COR-L47 (cell line): ENCODE data around the gene FBXO21.
"Not testable (repeated sequence)": the region's sequence is repeated elsewhere in the genome, so short reads cannot be mapped to it uniquely, and the experiment has no call there.

Experiments
- DNase-seq: peaks from one replicate; lab custom pipeline; 2025; lab: John Stamatoyannopoulos, UW

The FBXO21 gene, protein sequence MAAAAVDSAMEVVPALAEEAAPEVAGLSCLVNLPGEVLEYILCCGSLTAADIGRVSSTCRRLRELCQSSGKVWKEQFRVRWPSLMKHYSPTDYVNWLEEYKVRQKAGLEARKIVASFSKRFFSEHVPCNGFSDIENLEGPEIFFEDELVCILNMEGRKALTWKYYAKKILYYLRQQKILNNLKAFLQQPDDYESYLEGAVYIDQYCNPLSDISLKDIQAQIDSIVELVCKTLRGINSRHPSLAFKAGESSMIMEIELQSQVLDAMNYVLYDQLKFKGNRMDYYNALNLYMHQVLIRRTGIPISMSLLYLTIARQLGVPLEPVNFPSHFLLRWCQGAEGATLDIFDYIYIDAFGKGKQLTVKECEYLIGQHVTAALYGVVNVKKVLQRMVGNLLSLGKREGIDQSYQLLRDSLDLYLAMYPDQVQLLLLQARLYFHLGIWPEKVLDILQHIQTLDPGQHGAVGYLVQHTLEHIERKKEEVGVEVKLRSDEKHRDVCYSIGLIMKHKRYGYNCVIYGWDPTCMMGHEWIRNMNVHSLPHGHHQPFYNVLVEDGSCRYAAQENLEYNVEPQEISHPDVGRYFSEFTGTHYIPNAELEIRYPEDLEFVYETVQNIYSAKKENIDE

GRCh38 chr12:117190210-117190781 is at the start of gene FBXO21:
TSS of gene FBXO21 (minus strand) at chr12:117190470. CDS start at chr12:117190456, 14 bp downstream.
- DNase-seq, result peak; percentile 86

- peak; percentile 74 for DNase-seq
Observed at GRCh38 chr12:117236456-117237001, 46.3 kb upstream of the FBXO21 start.

DNA sequence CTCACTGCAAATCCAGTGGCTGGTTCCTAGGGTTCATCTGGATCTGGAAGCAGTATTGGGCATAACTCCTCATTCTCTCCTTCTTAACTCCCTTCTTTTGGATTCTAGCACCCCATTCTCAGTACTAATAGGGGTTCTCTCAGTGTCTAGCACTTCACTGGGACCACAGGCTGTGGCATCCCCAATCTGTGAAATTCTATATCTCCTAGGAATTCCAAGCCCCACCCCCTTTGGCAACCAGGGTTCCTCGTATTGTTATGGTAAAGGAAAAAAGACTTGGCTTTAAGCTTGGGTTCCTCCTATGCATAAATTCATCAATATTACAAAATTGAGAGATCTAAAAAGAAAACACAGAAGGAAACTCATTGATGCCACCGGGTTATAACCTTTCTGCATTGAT is 45.0 kb upstream of the FBXO21 start:
- no peak for DNase-seq

GRCh38 chr12:117234441-117234840 is 44.2 kb upstream of the FBXO21 start:
- no peak for DNase-seq

GRCh38 chr12:117231750-117232149 is 41.5 kb upstream of the FBXO21 start:
- no peak for DNase-seq

GRCh38 chr12:117228239-117228638 is 38.0 kb upstream of the FBXO21 start:
- DNase-seq, result no peak

DNA sequence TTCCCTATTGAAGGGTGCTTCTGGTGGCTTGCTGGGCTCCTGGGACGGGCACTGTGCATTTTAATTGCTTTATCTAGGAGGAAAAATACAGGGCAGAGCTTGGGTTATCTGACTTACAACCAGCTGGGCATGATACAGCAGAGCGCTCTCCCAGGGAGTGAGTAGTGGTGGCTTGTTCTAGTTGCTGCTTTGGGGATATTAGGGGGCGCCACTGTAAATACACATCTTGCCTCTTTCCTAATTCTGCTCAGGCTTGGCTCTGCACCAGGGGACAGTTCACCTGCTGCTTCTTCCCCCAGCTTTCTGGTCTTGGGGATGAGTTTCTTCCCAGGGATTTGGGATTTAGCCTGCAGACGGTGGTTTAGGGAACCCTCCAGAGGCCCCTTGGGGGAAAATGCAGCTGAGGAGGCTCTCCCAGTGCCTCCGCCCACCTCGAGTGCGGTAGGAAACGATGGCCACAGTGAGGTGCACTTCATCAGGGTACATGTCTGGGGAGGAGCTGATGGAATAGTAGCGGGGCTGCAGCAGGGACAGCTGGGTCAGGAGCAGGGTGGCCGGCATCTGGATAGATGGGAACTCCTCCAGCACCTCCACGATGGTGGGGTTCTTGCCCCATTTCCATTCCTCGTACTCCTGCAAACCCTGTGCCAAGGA is 36.9 kb upstream of the FBXO21 start:
- no peak for DNase-seq

- DNase-seq, result no peak
Observed at GRCh38 chr12:117226505-117226904, 36.2 kb upstream of the FBXO21 start.

DNA sequence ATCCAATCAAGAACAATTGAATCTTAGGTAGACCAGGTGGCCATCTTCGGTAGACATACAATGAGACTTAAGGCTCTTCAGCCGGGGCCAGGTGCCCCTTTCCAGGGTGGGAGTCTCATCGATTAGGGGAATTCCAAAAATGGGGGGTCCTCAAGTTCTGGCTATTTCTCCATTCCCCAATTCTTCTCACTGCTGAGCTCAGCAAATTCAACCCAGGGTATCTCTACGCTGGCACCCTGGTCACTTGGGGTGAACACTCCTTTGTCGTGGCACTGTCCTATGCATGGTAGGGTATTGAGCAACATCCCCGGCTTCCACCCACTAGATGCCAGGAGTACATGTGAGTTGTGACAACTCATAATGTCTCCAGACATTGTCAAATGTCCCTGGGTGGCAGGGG is 34.9 kb upstream of the FBXO21 start:
- DNase-seq, result no peak

- not testable (repeated sequence) for DNase-seq
Observed at GRCh38 chr12:117220947-117221346, 30.7 kb upstream of the FBXO21 start.

DNA sequence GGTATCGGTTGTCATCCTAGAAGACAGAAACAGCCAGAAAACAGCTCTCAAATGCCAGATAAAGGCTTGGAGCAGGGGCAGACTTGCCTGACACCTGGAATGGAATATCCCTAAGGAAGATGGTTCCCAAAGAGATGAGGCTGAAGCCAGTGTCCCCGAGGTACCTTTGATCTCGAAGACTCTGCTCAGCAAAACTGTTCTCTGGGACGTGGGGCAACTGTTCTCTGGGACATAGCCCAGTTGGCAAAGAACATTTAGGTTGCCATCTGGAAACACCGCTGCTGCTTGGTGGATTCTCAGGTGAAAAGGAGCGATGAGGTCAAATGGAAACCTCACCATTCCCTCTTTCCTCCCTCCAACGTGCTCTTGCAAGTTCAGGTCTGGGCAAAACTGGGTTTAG is 27.9 kb upstream of the FBXO21 start:
- DNase-seq, result no peak

GRCh38 chr12:117216686-117217085 is 26.4 kb upstream of the FBXO21 start:
- DNase-seq, result no peak

DNA sequence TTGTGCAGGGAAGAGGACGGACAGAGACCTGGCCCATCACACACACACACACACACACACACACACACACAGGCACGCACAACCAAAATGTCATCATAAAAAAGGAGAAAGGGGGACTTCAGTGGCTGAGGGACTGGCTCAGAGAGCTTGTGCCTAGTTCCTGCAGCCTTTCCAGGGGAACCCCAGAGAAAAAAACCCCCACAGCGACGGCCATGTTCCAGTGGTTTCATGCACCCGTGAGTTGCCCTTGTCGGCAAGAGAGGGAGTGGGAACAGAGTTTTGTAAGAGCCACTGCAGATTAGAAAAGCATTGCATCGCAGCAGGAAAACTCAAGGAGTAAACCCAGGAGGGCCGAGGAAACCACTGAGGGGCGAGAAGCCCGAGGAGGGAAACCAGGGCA is 24.5 kb upstream of the FBXO21 start:
- no peak for DNase-seq

- no peak for DNase-seq
Observed at GRCh38 chr12:117213295-117213808, 23.1 kb upstream of the FBXO21 start.

- DNase-seq, result peak; percentile 52
Observed at GRCh38 chr12:117212563-117213190, 22.4 kb upstream of the FBXO21 start.

GRCh38 chr12:117210266-117210918 is 20.1 kb upstream of the FBXO21 start:
- DNase-seq, result no peak

- no peak for DNase-seq
Observed at GRCh38 chr12:117209626-117210025, 19.4 kb upstream of the FBXO21 start.

DNA sequence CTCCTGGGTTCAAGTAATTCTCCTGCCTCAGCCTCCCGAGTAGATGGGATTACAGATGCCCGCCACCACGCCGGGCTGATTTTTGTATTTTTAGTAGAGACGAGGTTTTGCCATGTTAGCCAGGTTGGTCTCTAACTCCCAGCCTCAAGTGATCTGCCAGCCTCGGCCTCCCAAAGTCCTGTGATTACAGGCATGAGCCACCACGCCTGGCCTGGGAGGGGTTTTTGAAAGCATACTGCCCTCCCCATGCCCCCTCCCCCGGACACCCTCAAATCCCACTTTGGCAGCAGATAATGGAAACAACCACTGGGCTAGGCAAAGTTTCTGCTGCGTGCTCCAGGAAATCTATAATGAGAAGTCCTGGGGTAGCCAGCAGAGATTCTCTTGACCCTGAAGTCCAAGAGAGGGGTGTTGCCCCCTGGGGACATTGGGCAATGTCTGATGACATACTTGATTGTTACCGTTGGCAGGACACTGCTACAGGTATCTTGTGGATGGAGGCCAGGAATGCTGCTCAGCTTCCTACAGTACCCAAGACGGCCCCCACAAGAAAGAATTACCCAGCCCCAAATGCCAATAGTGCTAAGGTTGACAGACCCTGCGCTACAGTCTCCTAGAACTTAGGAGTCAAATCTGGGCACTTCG is 18.7 kb upstream of the FBXO21 start:
- no peak for DNase-seq

DNA sequence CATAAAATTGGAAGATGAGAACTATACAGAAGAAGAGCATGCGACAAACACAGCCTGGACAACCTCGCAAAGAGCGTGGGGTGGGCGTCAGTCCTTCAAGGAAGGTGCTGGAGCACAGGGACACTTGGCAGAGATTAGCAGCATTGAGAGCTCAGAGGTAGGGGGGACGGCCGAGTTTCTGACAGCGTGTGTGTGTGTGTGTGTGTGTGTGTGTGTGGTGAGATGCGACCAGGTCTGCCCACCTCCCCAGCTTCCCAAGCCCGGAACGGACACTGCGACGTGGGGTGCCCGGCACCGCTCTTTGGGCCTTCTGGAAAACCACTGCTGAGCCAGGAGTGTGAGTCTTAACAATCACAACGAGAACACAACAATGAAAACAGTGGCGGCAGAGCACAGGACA is 17.9 kb upstream of the FBXO21 start:
- no peak for DNase-seq

- no peak for DNase-seq
Observed at GRCh38 chr12:117207675-117208074, 17.4 kb upstream of the FBXO21 start.

DNA sequence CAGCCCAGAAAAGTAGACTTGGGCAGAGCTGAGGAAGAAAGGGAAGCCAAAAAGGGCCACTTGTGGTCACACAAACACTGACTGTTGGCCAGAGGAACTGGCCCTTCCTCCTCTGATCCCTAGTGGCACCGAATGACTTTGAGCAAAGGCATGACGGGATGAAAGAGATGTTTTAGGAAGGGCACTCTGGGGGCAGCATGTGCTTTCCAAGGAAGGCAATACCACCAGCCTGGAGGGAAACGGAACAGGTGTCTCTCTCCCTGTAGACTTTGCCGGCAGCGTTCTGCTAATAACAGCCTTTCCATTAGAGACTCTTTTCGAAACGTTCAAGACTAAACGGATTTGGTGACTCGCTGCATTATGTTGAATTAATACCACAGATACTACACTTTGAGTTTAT is 12.3 kb upstream of the FBXO21 start:
- no peak for DNase-seq
